ENCODE measurements around the gene PDLIM4.

PDLIM4 gene

GRCh38 chr5:132227485-132228240 is 29.8 kb upstream of the PDLIM4 start, which contains the start of gene P4HA2:
Gene P4HA2, minus strand, starts transcription at chr5:132227853. Its CDS starts 9,227 bp downstream, at chr5:132218626.
- DNase-seq: peak; percentile 47

GRCh38 chr5:132228241-132229035 is 29.1 kb upstream of the PDLIM4 start:
- no peak for DNase-seq

- DNase-seq: no peak
Measured at GRCh38 chr5:132229236-132229635, 28.3 kb upstream of the PDLIM4 start.

- no peak for DNase-seq
Measured at GRCh38 chr5:132230871-132231270, 26.6 kb upstream of the PDLIM4 start.

GRCh38 chr5:132232465-132232864 is 25.0 kb upstream of the PDLIM4 start:
- DNase-seq: no peak

GRCh38 chr5:132233081-132233480 is 24.4 kb upstream of the PDLIM4 start:
- no peak for DNase-seq

GRCh38 chr5:132233811-132234683 is 23.4 kb upstream of the PDLIM4 start:
- no peak for DNase-seq

GRCh38 chr5:132234684-132235062 is 22.8 kb upstream of the PDLIM4 start:
- no peak for DNase-seq

- DNase-seq: no peak
Measured at GRCh38 chr5:132235340-132235739, 22.2 kb upstream of the PDLIM4 start.

GRCh38 chr5:132237141-132237540 is 20.4 kb upstream of the PDLIM4 start:
- no peak for DNase-seq

- DNase-seq: no peak
Measured at GRCh38 chr5:132237670-132238069, 19.8 kb upstream of the PDLIM4 start.

GRCh38 chr5:132238169-132238744 is 19.2 kb upstream of the PDLIM4 start:
- DNase-seq: peak; percentile 66

- DNase-seq: no peak
Measured at GRCh38 chr5:132238901-132239500, 18.5 kb upstream of the PDLIM4 start.

GRCh38 chr5:132239776-132240175 is 17.7 kb upstream of the PDLIM4 start:
- DNase-seq: no peak

- DNase-seq: no peak
Measured at GRCh38 chr5:132243366-132243977, 14.0 kb upstream of the PDLIM4 start.

GRCh38 chr5:132245593-132245992 is 11.9 kb upstream of the PDLIM4 start:
- no peak for DNase-seq

- DNase-seq: no peak
Measured at GRCh38 chr5:132246806-132247205, 10.7 kb upstream of the PDLIM4 start.

GRCh38 chr5:132250547-132250946 is 6.9 kb upstream of the PDLIM4 start:
- no peak for DNase-seq

- no peak for DNase-seq
Measured at GRCh38 chr5:132251220-132251725, 6.2 kb upstream of the PDLIM4 start.

GRCh38 chr5:132253008-132253441 is 4.5 kb upstream of the PDLIM4 start:
- no peak for DNase-seq

- DNase-seq: no peak
Measured at GRCh38 chr5:132253452-132254320, 3.8 kb upstream of the PDLIM4 start.

All from CD4-positive, alpha-beta T cell treated with Interleukin-12 subunit alpha and Interleukin-12 subunit beta, for 1 hour (primary cell).